Uterus (tissue), 4 donors: ENCODE data around the gene ZNF784. TPM values are rescaled to one million over a fixed set of nuclear protein-coding genes. Genes with fewer than 3 reads are reported as not detected.

Source experiments
- DNase-seq, 2 donors: peaks; one replicate each; pipeline ENCODE4 v3.0.0-alpha.2; 2019 to 2020
- H3K27ac ChIP-seq, 2 donors: fragments of 200-600 bp; sonication (generic); 1 replicate in 1 of 2; 2 replicates in 1 of 2; pipeline ENCODE4 v1.5.1; 2016 to 2018
- H3K27me3 ChIP-seq, 2 donors: fragments of 200-600 bp; sonication (generic); one replicate each; pipeline ENCODE4 v1.5.1; 2018 to 2019; ENCODE audit warnings: control low read depth in 1 of 2
- H3K36me3 ChIP-seq, 2 donors: fragments of 200-600 bp; sonication (generic); one replicate each; pipeline ENCODE4 v1.5.1; 2019; ENCODE audit warnings: control low read depth in 1 of 2
- H3K4me1 ChIP-seq, 2 donors: fragments of 200-600 bp; sonication (generic); one replicate each; pipeline ENCODE4 v1.5.1; 2018 to 2019; ENCODE audit warnings: control low read depth in 1 of 2
- H3K4me3 ChIP-seq, 2 donors: fragments of 200-600 bp; sonication (generic); 1 replicate in 1 of 2; 2 replicates in 1 of 2; pipeline ENCODE4 v1.5.1; 2018 to 2019; ENCODE audit warnings: mild to moderate bottlenecking in 1 of 2
- H3K9me3 ChIP-seq, 2 donors: fragments of 200-600 bp; sonication (generic); one replicate each; pipeline ENCODE4 v1.5.1; 2019; ENCODE audit warnings: control low read depth in 1 of 2
- CTCF ChIP-seq, 4 experiments: fragments of 200-600 bp in 2 of 4; fragments of 450-650 bp in 2 of 4; sonication (generic) in 2 of 4; IDR thresholded peaks; one replicate each; pipeline ENCODE4 v1.5.1; 2016 to 2019; ENCODE audit warnings: antibody characterized with exemption in 4 of 4, mild to moderate bottlenecking in 2 of 4, moderate library complexity in 1 of 4
- POLR2A ChIP-seq, 2 donors: fragments of 450-650 bp; IDR thresholded peaks; one replicate each; pipeline ENCODE4 v1.6.1; 2016; ENCODE audit warnings: antibody characterized with exemption in 2 of 2, mild to moderate bottlenecking in 1 of 2, moderate library complexity in 1 of 2
- intact Hi-C: fragments of 100-400 bp; cut with DNase I; formaldehyde crosslinking; loops from one replicate; pipeline ENCODE4 v1.15.1; 2023; ENCODE audit warnings: low total_unique reads
- total RNA-seq, 4 donors: library from RNA; depleted of rRNA in 3 of 4; stranded (reverse); fragments of >200 nt in 3 of 4; gene quantifications; one replicate each; pipeline versions ENCODE4 v1.1.0 to v1.2.4, GENCODE V29; 2014 to 2023
- donor health status: DM: yes; HTN: yes; CAD: no.

Gene ZNF784
- total RNA-seq, 4 donors from 2014 or later: 4.1 to 9.6 (median 7.4) TPM

GRCh38 chr19:55650126-55650557, 25.8 kb upstream of the ZNF784 start:
- H3K27me3 ChIP-seq: no peaks in the 10 kb centered on the region
- H3K36me3 ChIP-seq: no peaks in the 10 kb centered on the region
- TF ChIP-seq CTCF (IDR thresholded peaks at IDR 0.05) (no peak), POLR2A (IDR thresholded peaks at IDR 0.05) (no peak)
- H3K9me3 ChIP-seq: no peaks in the 10 kb centered on the region
- no peak for DNase-seq
- H3K27ac ChIP-seq: no peak overlapping the region
- H3K4me1 ChIP-seq: peaks cover 0 to 5% of the 10 kb centered on the region in 2 donors
- H3K4me3 ChIP-seq: no peak overlapping the region
- intact Hi-C loops: no loop called here

GRCh38 chr19:55649268-55650125, 25.1 kb upstream of the ZNF784 start:
- Histone ChIP-seq H3K4me3 (peak overlapping the region; percentile 54 to 70), H3K4me1 (peaks cover 0 to 8% of the 10 kb centered on the region in 2 donors), H3K36me3 (no peaks in the 10 kb centered on the region), H3K27me3 (no peaks in the 10 kb centered on the region), H3K27ac (peak overlapping the region; percentile 86), H3K9me3 (no peaks in the 10 kb centered on the region)
- TF ChIP-seq CTCF (IDR thresholded peaks at IDR 0.05) (no peak), POLR2A (IDR thresholded peaks at IDR 0.05) (no peak)
- no peak for DNase-seq
- intact Hi-C loops: loop anchor here (10.0 kb wide), 1 partner anchor 535 kb away; the partner anchor contains the start of gene PPP1R12C

- H3K27ac ChIP-seq: peak overlapping the region; percentile 86
- H3K27me3 ChIP-seq: no peaks in the 10 kb centered on the region
- no peak for DNase-seq
- intact Hi-C loops: loop anchor here (10.0 kb wide), 1 partner anchor 534 kb away; the partner anchor contains the start of gene PPP1R12C
- peaks cover 0 to 12% of the 10 kb centered on the region in 2 donors for H3K4me1 ChIP-seq
- no peaks in the 10 kb centered on the region for H3K36me3 ChIP-seq
- no peaks in the 10 kb centered on the region for H3K9me3 ChIP-seq
- TF ChIP-seq POLR2A (IDR thresholded peaks at IDR 0.05): no peak
- no peak for TF ChIP-seq CTCF (IDR thresholded peaks at IDR 0.05)
- peak overlapping the region; percentile 54 to 70 for H3K4me3 ChIP-seq
Observed at GRCh38 chr19:55648585-55649267, 24.4 kb upstream of the ZNF784 start.

GRCh38 chr19:55647732-55648584, 23.6 kb upstream of the ZNF784 start, which contains the start of gene CCDC106:
Gene CCDC106 (plus strand): TSS chr19:55648212. CDS start chr19:55649047, 835 bp downstream.
- H3K9me3 ChIP-seq: no peaks in the 10 kb centered on the region
- H3K27me3 ChIP-seq: no peaks in the 10 kb centered on the region
- peak within 1 kb of the TSS; percentile 86 for H3K27ac ChIP-seq
- peak within 1 kb of the TSS; percentile 54 to 70 for H3K4me3 ChIP-seq
- TF ChIP-seq POLR2A (IDR thresholded peaks at IDR 0.05) (peak in 1 of 2 donors; percentile 23), CTCF (IDR thresholded peaks at IDR 0.05) (peak in 1 of 4 experiments; percentile 12)
- H3K36me3 ChIP-seq: no peaks in the 10 kb centered on the region
- H3K4me1 ChIP-seq: peaks cover 0 to 12% of the 10 kb centered on the region in 2 donors
- intact Hi-C loops: loop anchor here (10.0 kb wide), 1 partner anchor 533 kb away; the partner anchor contains the start of gene PPP1R12C
- peak; percentile 78 to 81 for DNase-seq
